NOMO-1 (cell line): ENCODE results near the gene NAA25.
A peak's percentile ranks its signal among the peaks of the same experiment; 100 is the strongest.
"Not testable (repeated sequence)": the region's sequence is repeated elsewhere in the genome, so short reads cannot be mapped to it uniquely, and the experiment has no call there.

Experiments
- DNase-seq, 2 experiments: peaks; one replicate each; lab custom pipeline; 2025; ENCODE audit not compliant: unreplicated experiment in 2 of 2; lab: John Stamatoyannopoulos, UW

The NAA25 gene

GRCh38 chr12:112117685-112118084 is 9.1 kb upstream of the NAA25 start:
- no peak for DNase-seq

- DNase-seq = peak in 1 of 2 experiments; percentile 11
These were observed 7.9 kb upstream of the NAA25 start for GRCh38 chr12:112116232-112117060.

- DNase-seq = no peak
These were observed 6.9 kb upstream of the NAA25 start for GRCh38 chr12:112115259-112116045.

GRCh38 chr12:112112409-112113133 is 4.0 kb upstream of the NAA25 start:
- no peak for DNase-seq

GRCh38 chr12:112111931-112112330 is 3.3 kb upstream of the NAA25 start:
- DNase-seq = no peak

GRCh38 chr12:112110787-112111662 is 2.4 kb upstream of the NAA25 start:
- not testable (repeated sequence) for DNase-seq

- DNase-seq = peak; percentile 70 to 72
These were observed 1.0 kb downstream of the NAA25 start for GRCh38 chr12:112107306-112108201.

- no peak for DNase-seq
These were observed 2.7 kb downstream of the NAA25 start for GRCh38 chr12:112105891-112106290.

- DNase-seq = no peak
These were observed 4.7 kb downstream of the NAA25 start for GRCh38 chr12:112103758-112104503.

- DNase-seq = not testable (repeated sequence)
These were observed 5.8 kb downstream of the NAA25 start for GRCh38 chr12:112102746-112103145.

- no peak for DNase-seq
These were observed 6.5 kb downstream of the NAA25 start for GRCh38 chr12:112102127-112102526.

- DNase-seq = not testable (repeated sequence)
These were observed 8.1 kb downstream of the NAA25 start for GRCh38 chr12:112100500-112100899.

- no peak for DNase-seq
These were observed 10.9 kb downstream of the NAA25 start for GRCh38 chr12:112097641-112098040.

GRCh38 chr12:112096667-112097066 is 11.9 kb downstream of the NAA25 start:
- DNase-seq = no peak

- DNase-seq = peak; percentile 8 to 53
These were observed 12.5 kb downstream of the NAA25 start for GRCh38 chr12:112096070-112096469.

GRCh38 chr12:112091563-112091962 is 17.0 kb downstream of the NAA25 start:
- no peak for DNase-seq

GRCh38 chr12:112087851-112088250 is 20.7 kb downstream of the NAA25 start:
- DNase-seq = no peak

GRCh38 chr12:112087055-112087850 is 21.3 kb downstream of the NAA25 start:
- DNase-seq = no peak
